Psoas muscle (tissue), 8 donors: ENCODE measurements around the gene FMN2. TPM values are rescaled to one million over a fixed set of nuclear protein-coding genes. Genes with fewer than 3 reads are reported as not detected.

Experiments
- ATAC-seq, 4 donors: fragments of 200-7000 bp; cut with Tn5 transposase; one replicate each; pipeline ENCODE4 v1.9.1; 2020; ENCODE audit warnings: moderate library complexity in 3 of 4, mild to moderate bottlenecking in 2 of 4
- DNase-seq, 2 donors: peaks; one replicate each; pipeline ENCODE4 v3.0.0-alpha.2; 2020
- H3K27ac ChIP-seq: fragments of 200-600 bp; one replicate; pipeline ENCODE4 v1.8.0; 2022
- H3K27me3 ChIP-seq, 3 donors: fragments of 200-600 bp in 1 of 3; one replicate each; pipeline versions ENCODE4 v1.6.1 to v1.8.0; 2013 to 2022; ENCODE audit warnings: low read length in 2 of 3, mild to moderate bottlenecking in 2 of 3, moderate library complexity in 1 of 3; ENCODE audit not compliant: insufficient read depth in 3 of 3
- H3K36me3 ChIP-seq, 2 donors: fragments of 200-600 bp in 1 of 2; one replicate each; pipeline versions ENCODE4 v1.6.1 to v1.8.0; 2013 to 2022; ENCODE audit warnings: low read depth in 1 of 2, mild to moderate bottlenecking in 1 of 2, moderate library complexity in 1 of 2; ENCODE audit not compliant: insufficient read depth in 1 of 2
- H3K4me1 ChIP-seq: fragments of 200-600 bp; one replicate; pipeline ENCODE4 v1.8.0; 2022
- H3K4me3 ChIP-seq: fragments of 200-600 bp; one replicate; pipeline ENCODE4 v1.8.0; 2022; ENCODE audit warnings: mild to moderate bottlenecking
- H3K9me3 ChIP-seq: fragments of 200-600 bp; one replicate; pipeline ENCODE4 v1.8.0; 2022
- WGBS, 3 donors: extraction: QIAGEN DNeasy Blood & Tissue Kit; methylation state at CpG; one replicate each; pipeline versions ENCODE4 v1.1.6 to v1.1.7; 2013; 5-methylcytosine and 5-hydroxymethylcytosine counted together
- intact Hi-C, 2 donors: fragments of 100-400 bp; cut with DNase I; formaldehyde crosslinking; loops; one replicate each; pipeline versions ENCODE4 v1.11.0 to v1.14.2; 2022
- polyA plus RNA-seq, 3 donors: library from polyadenylated mRNA; stranded (reverse); fragments of 200-250 nt; gene quantifications; one replicate each; pipeline ENCODE4 v1.2.3, GENCODE V29; 2013
- total RNA-seq, 4 donors: library from RNA; stranded (reverse); fragmentation: NEBNext Ultra II Directional in 2 of 4; extraction: Animal tissue kit (Norgen Biotek cat#: 25700) in 2 of 4; gene quantifications; one replicate each; pipeline versions ENCODE4 v1.2.1 to v1.2.4, GENCODE V29; 2021 to 2023
- TF ChIP-seq, protein P1 (sequence below): fragments of 200-600 bp; IDR thresholded peaks from one replicate; pipeline ENCODE4 v1.8.0; 2022; ENCODE audit warnings: antibody characterized with exemption
- donor health status: healthy with polysubstance abuse.
- donor health status: DM: no; HTN: no; CAD: no; lungs with moderate emphysema.
- donor health status: Bipolar disorder and iron deficiency.
- donor health status: healthy.
- donor health status: DM: yes; HTN: yes; CAD: no.
- donor health status: DM: no; HTN: no; CAD: no.
- donor health status: DM: no; HTN: no; CAD: no.
- donor health status: DM: yes; HTN: yes; CAD: no.

The FMN2 gene
- total and polyA plus RNA-seq, 7 donors = 0.15 to 1.1 (median 0.52) TPM; not detected in 2

GRCh38 chr1:240232530-240232929, 140.8 kb downstream of the FMN2 start:
- Histone ChIP-seq H3K27ac (no peak overlapping the region), H3K9me3 (no peaks in the 10 kb centered on the region), H3K4me3 (no peak overlapping the region), H3K36me3 (no peaks in the 10 kb centered on the region), H3K27me3 (no peaks in the 10 kb centered on the region), H3K4me1 (no peaks in the 10 kb centered on the region)
- intact Hi-C loops = no loop called here
- DNase-seq (no peak), ATAC-seq (no peak)
- TF ChIP-seq, protein P1, sequence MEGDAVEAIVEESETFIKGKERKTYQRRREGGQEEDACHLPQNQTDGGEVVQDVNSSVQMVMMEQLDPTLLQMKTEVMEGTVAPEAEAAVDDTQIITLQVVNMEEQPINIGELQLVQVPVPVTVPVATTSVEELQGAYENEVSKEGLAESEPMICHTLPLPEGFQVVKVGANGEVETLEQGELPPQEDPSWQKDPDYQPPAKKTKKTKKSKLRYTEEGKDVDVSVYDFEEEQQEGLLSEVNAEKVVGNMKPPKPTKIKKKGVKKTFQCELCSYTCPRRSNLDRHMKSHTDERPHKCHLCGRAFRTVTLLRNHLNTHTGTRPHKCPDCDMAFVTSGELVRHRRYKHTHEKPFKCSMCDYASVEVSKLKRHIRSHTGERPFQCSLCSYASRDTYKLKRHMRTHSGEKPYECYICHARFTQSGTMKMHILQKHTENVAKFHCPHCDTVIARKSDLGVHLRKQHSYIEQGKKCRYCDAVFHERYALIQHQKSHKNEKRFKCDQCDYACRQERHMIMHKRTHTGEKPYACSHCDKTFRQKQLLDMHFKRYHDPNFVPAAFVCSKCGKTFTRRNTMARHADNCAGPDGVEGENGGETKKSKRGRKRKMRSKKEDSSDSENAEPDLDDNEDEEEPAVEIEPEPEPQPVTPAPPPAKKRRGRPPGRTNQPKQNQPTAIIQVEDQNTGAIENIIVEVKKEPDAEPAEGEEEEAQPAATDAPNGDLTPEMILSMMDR = no peak
- 75 to 83% (median 83%) methylated on average over 2 of the region's 2 CpGs for WGBS, 3 donors

DNA sequence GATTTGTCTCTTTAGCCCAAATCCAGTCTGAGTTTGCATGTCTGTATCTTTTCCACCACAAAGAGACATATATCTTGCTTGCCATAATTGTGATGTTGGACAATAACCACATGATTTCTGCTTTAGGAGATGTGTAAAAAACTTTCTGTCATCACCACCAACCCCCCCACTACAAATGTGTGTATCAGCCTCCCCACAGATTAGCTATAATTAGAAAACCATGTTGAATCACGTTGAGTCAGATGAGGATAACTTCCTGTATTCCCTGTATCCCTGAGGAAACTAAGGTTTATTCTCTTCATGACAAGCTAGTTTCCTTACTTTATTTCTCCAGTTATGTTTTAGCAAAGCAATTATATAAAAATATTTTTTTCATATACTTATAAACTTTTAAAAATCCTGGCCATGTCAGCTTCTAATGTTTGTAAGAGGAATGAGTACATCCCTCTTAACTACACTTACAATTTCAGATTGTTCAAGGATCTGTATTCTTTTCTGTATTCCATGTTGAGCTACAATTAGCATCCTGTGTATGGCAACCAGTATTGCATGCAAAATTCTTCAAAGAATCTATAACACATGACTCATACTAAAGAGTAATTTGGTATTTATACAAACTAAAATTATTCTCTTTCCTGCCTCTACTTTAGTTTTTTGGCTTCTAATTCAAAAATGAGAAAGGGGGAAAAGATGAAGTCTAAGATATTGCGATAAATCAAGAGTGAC, 143.0 kb downstream of the FMN2 start:
- WGBS, 3 donors = 59 to 70% (median 68%) methylated on average over 2 of the region's 2 CpGs
- no peak for ATAC-seq

GRCh38 chr1:240235521-240236288, 144.0 kb downstream of the FMN2 start:
- WGBS, 3 donors = 69 to 80% (median 74%) methylated on average over 4 of the region's 4 CpGs
- H3K4me3 ChIP-seq = no peak overlapping the region
- no peaks in the 10 kb centered on the region for H3K27me3 ChIP-seq
- TF ChIP-seq, protein P1 = no peak
- no peaks in the 10 kb centered on the region for H3K9me3 ChIP-seq
- no peak for DNase-seq
- intact Hi-C loops = no loop called here
- no peaks in the 10 kb centered on the region for H3K36me3 ChIP-seq
- no peaks in the 10 kb centered on the region for H3K4me1 ChIP-seq
- no peak overlapping the region for H3K27ac ChIP-seq
- ATAC-seq = no peak

More for the DNA sequence above, 143.0 kb downstream of the FMN2 start:
- H3K27me3 ChIP-seq = no peaks in the 10 kb centered on the region
- intact Hi-C loops = no loop called here
- H3K4me1 ChIP-seq = no peaks in the 10 kb centered on the region
- H3K27ac ChIP-seq = no peak overlapping the region
- H3K36me3 ChIP-seq = no peaks in the 10 kb centered on the region
- no peaks in the 10 kb centered on the region for H3K9me3 ChIP-seq
- TF ChIP-seq, protein P1 = no peak
- no peak for DNase-seq
- no peak overlapping the region for H3K4me3 ChIP-seq

DNA sequence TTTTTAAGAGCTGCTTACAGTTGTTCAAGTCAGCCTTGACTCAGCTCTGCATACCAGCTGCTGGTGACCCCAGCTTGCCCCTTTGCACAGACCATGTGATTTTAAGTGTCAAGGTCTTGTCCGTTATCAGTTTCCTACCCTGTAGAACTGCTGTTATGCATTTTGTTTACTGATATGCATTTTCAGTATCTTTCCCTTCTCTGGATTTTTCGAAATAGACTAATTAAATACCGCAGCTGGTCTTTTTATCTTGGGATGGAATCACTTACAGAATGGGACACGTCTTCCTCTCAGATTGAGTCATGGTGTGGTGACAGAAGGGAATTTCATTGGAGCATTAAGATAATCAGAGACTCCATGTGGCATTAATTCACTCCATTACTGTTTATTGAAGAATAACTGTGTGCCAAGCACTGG, 145.6 kb downstream of the FMN2 start:
- Histone ChIP-seq H3K27me3 (no peaks in the 10 kb centered on the region), H3K4me3 (no peak overlapping the region), H3K36me3 (no peaks in the 10 kb centered on the region), H3K9me3 (no peaks in the 10 kb centered on the region), H3K4me1 (no peaks in the 10 kb centered on the region), H3K27ac (no peak overlapping the region)
- intact Hi-C loops = no loop called here
- ATAC-seq = no peak
- DNase-seq = no peak
- WGBS, 3 donors = 58 to 63% (median 62%) methylated on average over 4 of the region's 4 CpGs
- TF ChIP-seq, protein P1 = no peak
